ENCODE data around the gene EHD2.
A peak's percentile ranks its signal among the peaks of the same experiment; 100 is the strongest.
"Not testable (repeated sequence)": the region's sequence is repeated elsewhere in the genome, so short reads cannot be mapped to it uniquely, and the experiment has no call there.

EHD2 gene

DNA sequence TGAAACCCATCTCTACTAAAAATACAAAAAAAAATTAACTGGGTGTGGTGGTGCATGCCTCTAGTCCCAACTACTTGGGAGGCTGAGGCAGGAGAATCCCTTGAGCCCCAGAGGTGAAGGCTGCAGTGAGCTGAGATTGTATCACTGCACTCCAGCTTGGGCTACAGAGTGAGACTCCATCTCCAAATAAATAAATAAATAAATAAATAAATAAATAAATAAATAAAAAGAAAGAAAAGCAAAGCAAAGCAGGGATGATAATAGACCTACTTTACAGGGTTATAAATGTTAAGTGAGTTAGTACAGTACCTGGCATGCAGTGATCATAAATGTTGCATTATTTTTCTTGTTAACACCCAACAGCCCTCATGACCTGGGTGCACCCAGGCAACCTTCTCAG, 1.6 kb downstream of the EHD2 start:
- not testable (repeated sequence) for DNase-seq

DNA sequence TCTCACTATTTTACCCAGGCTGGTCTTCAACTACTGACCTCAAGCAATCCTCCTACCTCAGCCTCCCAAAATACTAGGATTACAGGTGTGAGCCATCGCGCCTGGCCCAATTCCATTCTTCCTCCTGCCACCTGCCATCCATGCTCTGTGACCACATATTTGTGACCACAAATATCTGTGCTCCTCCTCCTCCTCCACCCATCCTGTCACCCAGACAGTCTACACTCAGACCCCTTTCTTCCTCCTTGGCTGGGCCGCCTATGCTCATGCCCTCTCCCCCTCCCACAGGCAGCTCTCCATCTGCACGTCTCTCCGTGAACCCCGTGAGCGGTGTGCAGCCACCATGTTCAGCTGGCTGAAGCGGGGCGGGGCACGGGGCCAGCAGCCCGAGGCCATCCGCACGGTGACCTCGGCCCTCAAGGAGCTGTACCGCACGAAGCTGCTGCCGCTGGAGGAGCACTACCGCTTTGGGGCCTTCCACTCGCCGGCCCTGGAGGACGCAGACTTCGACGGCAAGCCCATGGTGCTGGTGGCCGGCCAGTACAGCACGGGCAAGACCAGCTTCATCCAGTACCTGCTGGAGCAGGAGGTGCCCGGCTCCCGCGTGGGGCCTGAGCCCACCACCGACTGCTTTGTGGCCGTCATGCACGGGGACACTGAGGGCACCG, 3.2 kb downstream of the EHD2 start:
- DNase-seq: no peak

DNA sequence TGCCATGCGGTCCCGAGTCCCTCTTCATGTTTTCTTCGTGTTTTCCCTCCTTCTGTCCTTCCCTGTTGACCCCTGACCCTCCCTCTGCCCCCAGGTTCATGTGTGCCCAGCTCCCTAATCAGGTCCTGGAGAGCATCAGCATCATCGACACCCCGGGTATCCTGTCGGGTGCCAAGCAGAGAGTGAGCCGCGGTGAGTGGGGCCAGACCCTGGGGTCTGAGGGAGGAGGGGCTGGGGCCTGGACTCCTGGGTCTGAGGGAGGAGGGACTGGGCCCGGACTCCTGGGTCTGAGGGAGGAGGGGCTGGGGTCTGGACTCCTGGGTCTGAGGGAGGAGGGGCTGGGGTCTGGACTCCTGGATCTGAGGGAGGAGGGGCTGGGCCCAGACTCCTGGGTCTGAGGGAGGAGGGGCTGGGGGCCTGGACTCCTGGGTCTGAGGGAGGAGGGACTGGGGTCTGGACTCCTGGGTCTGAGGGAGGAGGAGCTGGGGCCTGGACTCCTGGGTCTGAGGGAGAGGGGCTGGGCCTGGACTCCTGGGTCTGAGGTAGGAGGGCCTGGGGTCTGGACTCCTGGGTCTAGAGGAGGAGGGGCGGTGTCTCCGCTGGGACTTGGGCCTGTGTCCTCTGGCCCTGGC, 5.3 kb downstream of the EHD2 start:
- not testable (repeated sequence) for DNase-seq

DNA sequence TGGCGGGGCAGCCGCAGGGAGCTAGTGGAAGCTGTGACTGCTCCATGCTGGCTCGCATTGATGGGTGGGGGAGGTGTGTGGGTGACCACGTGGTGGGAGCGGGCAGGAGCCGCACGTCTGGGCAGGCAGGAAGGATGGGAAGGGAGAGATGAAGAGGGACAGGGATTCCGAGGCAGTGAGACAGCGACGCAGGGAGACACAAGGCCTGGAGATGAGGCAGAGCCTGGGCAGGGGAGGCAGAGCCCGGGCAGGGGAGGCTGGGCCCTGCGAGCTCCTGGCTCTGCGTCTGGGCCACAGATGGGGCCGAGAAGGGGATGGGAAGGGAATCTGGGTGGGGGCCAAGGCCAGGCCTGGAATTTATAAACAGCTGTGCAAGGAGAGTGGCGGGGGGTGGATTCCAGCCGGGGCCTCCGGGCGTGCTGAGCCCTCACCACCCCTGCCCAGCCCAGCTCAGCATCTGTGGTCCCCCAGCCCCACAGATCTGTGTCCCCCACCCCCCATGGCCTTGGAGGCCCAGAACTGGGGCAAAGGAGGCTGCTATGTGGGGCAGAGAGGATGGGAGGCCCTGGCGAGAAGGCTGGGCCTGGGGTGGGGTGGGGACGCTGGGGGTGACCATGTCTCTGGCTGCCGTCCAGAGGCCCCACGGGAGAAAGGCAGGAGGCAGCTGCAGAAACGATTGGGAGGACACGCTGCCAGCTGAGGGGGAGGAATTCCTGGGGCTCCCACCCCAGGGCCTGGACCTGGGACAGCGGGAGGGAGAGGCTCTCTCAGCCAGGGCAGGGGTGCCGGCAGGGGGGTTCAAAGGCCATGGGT, 6.0 kb downstream of the EHD2 start:
- no peak for DNase-seq

DNA sequence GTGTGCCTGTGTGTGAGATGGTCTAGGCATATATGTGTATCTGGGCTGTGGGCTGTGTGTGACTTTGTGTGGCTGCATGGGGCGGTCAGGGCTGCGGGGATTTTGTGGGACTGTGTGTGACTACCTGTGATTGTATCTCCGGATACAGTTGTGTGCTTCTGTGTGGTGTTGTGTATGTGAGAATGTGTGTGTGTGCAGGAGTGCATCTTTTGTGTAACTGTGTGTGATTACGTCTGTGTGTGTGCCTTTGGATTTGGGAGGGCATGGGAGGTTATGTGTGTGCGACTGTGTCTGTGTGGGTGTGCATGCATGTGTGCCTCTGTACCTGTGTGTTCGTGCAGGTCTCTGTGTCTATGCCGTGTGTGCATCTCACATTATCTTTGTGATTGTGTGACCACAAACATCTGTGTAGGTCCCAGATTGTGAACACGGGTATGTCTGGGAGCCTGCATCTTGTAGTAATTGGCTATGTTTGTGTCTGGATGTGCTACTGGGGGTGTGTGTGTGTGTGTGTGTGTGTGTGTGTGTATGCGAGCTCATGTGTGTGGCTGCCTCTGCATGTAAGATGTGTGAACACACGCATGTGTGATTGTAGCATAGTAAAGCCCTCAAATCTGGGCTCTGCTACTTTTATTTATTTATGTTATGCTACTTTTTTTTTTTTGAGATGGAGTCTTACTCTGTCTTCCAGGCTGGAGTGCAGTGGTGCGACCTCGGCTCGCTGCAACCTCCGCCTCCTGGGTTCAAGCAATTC, 7.6 kb downstream of the EHD2 start:
- DNase-seq: no peak

DNA sequence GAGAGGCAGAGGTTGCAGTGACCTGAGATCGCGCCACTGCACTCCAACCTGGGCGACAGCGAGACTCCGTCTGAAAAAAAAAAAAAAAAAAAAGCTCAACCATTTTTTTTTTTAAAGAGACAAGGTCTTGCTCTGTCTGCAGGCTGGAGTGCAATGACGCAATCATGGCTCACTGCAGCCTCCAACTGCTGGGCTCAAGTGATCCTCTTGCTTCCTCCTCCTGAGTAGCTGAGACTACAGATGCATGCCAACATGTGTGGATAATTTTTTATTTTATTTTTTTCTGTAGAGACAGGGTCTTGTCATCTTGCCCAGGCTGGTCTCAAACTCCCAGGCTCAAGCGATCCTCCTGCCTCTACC, 10.3 kb downstream of the EHD2 start:
- DNase-seq: peak; percentile 73 to 86 (median 84)

DNA sequence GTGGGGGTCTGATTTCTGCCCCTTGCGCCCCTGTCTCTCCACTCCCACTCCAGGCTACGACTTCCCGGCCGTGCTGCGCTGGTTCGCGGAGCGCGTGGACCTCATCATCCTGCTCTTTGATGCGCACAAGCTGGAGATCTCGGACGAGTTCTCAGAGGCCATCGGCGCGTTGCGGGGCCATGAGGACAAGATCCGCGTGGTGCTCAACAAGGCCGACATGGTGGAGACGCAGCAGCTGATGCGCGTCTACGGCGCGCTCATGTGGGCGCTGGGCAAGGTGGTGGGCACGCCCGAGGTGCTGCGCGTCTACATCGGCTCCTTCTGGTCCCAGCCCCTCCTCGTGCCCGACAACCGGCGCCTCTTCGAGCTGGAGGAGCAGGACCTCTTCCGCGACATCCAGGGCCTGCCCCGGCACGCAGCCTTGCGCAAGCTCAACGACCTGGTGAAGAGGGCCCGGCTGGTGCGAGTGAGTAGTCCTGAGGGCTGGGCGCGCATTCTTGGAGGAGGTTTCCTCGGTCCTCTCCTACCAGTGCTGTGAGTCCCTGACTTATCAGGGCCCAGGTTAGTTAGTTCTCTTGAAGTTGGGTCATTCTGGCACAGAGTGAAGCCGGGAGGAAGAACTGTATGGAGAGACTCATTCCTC, 12.7 kb downstream of the EHD2 start:
- DNase-seq: no peak

DNA sequence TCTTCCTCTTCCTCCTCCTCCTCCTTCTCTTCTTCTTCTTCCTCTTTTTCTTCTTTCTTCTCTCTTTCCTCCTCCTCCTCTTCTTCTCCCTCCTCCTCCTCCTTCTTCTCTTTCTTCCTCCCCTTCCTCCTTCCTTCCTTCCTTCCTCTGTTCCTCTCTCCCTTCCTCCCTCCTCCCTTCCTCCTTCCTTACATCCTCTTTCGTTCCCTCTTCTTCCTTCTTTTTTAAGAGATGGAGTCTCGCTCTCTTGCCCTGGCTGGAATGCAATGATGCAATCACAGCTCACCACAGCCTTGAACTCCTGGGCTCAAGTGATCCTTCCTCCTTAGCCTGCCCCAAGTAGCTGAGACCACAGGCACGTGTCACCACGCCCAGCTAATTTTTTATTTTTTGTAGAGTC, 13.2 kb downstream of the EHD2 start:
- peak in 3 of 4 experiments; percentile 30 to 34 (median 31) for DNase-seq

DNA sequence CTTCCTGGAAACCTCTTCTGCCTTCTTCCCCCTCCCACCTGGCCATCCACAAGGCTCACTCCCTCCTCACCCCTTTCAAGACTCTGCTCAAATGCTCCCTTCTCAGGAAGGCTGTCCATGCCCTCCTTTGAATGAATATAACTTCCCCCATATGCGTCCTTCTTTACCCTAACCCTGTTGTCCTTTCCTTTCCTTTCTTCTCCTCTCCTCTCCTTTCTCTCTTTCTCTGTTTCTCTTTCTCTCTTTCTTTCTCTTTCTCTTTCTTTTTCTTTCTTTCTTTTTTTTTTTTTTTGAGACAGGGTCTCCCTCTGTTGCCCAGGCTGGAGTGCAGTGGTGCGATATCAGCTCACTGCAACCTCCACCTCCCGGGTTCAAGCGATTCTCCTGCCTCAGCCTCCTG, 15.1 kb downstream of the EHD2 start:
- not testable (repeated sequence) for DNase-seq

DNA sequence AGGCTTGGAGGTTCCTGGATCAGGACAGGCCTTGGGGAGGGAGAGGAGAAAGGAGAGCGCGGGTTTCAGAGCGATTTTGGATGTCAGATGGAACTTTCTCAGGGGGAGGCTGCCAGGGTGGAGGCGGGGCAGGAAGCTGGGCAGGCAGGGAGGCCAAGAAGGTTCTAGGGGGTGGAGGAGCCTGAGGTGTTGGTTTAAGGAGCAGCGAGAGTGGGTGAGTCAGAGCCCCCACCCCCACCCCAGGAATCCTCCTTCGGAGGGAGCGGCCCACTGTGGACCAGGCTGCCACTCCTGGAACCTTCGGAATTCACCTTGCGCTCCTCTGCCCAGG, 16.2 kb downstream of the EHD2 start:
- no peak for DNase-seq

DNA sequence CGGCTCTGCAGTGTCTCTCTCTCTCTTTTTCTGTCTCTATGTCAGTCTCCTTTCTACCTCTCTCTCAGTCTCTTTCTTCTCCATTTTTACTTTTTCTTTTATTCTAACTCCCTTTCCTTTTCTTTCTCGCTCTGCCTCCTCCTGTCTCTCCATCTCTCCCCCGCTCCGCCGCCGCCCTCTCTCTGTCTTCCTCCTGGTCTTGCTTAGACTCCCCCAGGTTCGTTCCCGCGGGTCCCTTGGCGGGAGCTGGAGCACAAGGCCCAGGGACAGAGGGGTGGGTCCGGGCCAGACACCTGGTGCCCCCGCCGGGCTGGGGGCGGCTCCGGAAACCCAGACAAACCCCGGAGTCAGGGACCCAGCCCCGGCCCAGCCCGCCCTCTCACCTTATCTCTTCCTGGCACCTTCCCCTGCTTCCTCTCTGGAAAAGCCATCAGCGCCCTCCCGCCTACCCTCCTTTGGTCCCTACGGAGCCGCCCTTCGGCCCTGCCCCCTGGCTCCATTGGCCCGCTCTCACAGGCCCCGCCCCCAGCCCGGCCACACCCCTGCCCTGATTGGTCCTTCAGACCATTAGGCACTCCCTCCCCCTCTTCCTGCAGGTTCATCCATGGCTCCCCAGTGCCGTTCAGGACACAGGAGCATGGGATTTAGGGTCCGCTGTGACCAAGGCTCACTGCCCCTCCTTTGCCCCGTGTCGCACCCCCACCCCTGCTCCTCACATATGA, 16.7 kb downstream of the EHD2 start:
- peak in 1 of 4 experiments; percentile 48 for DNase-seq

DNA sequence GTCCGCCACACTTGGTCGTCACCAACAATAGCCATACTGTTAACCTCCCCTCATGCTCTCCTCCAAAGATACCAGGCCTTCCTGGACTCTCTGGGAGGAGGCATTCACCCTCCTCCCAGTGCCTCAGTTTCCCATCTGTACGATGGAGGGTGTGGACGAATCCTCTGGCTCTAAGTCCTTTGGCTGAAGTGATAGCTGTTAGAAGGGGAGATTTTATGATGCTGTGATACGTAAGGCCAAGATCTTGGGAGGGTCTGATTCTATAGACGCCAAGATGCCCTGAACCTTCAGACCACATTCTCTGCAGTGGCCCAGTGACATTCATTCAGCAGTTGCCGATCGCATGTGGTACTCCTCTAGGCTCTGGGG, 17.3 kb downstream of the EHD2 start:
- DNase-seq: no peak

DNA sequence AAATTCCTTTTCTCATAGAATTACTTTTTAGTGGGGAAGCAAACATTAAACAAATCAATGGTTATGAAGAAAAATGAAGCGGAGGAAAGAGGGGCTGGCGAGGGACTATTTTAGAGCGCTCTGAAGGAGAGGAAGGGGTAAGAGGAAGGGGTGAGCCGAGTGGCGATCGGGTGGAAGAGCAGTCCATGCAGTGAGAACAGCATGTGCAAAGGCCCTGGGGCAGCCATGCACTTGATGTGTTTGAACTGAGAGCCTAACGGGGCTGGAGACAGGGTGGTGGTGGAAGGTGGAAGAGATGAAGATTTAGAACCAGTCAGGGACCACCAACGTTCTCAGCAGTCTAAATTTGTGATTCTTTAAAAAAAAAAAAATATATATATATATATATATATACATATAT, 17.7 kb downstream of the EHD2 start:
- DNase-seq: no peak

DNA sequence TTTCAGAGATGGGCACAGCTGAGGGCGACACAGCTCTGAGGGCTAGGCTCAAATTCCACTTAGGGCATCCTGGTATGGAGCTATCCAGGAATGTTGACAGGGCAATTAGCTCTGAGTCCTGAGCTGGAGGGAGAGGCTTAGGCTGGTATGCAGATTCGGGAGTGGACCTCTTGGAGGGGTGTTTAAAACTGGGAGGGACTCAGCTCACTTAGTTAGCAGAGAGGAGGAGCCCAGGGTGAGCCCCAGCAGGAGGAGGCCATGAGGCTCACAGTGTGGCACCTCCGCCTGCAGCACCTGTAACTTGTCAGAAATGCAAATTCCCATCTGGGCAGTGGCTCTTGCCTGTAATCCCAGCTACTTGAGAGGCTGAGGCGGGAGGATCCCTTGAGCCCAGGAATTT, 21.9 kb downstream of the EHD2 start:
- no peak for DNase-seq

DNA sequence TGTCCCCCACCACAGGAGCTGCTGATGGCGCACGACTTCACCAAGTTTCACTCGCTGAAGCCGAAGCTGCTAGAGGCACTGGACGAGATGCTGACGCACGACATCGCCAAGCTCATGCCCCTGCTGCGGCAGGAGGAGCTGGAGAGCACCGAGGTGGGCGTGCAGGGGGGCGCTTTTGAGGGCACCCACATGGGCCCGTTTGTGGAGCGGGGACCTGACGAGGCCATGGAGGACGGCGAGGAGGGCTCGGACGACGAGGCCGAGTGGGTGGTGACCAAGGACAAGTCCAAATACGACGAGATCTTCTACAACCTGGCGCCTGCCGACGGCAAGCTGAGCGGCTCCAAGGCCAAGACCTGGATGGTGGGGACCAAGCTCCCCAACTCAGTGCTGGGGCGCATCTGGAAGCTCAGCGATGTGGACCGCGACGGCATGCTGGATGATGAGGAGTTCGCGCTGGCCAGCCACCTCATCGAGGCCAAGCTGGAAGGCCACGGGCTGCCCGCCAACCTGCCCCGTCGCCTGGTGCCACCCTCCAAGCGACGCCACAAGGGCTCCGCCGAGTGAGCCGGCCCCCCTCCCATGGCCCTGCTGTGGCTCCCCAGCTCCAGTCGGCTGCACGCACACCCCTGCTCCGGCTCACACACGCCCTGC, 27.8 kb downstream of the EHD2 start:
- DNase-seq: no peak

DNA sequence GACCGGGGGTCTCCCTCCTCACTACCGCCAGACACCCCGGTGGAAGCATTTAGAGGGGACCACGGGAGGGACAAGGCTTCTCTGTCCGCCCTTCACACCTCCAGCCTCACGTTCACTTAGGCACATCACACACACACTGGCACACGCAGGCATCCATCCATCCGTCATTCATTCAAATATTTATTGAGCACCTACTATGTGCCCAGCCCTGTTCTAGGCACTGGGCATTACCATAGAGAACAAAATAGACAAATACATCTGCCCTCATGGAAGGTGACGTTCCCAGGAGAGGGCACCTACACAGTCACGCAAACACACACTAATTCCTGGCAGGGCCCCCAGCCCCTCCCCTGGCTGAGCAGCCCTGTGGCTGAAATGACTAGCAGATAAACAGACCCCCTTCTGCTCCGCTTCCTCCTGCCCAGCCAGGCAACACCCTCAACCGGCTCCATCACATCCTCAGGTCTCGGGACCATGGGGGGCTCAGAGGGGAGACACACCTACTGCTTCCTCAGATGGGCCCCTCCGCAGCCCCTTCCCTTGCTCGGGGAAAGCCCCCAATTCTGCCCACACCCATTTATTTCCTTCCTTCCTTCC, 28.4 kb downstream of the EHD2 start:
- no peak for DNase-seq

DNA sequence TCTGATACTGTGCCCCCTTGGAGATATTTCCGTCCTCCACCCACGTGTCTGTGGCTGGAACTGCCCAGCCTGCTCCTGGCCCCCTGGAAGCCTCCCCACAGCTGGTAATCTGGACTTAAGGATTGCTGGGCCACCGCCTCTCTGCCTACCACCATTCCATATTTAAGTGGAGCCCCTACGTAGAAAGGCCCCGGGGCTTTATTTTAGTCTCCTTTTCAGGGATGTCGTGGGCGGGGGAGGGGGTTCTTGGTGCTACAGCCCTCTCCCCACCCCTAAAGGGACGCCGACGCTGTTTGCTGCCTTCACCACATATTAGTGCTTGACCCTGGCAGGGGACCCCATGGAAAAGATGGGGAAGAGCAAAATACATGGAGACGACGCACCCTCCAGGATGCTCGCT, 29.4 kb downstream of the EHD2 start:
- DNase-seq: no peak

DNA sequence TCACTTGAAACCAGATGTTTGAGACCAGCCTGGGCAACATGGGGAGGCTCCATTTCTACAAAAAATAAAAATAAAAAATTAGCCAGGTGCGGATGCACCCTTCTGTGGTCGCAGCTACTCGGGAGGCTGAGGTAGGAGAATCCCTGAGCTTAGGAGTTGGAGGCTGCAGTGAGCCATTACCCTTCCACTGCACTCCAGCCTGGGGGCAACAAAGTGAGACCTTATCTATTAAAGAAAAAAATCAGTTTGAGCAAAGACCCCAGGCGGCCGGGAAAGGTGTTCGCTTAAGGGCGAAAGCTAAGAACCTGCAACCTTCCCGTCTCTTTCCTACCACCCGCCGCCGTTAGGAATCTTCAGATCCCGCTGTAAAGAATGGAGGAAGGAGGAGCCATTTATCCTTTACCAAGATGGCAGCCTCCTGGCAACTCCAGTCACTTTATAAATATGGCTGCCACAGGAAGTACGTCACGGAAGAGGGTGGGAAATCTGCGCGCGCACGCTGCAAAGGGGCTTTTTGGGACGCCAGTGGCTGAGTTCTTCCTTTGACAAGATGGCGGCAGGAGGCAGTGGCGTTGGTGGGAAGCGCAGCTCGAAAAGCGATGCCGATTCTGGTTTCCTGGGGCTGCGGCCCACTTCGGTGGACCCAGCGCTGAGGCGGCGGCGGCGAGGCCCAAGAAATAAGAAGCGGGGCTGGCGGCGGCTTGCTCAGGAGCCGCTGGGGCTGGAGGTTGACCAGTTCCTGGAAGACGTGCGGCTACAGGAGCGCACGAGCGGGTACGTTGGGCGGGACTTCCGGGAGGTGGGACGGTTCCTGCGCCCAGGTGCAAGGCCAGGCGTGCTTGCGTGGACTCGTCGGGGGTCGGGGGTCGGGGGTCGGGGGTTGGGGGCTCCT, 32.0 kb downstream of the EHD2 start, which contains the start of gene NOP53:
TSS of gene NOP53 (plus strand) at position 537 of the 892 bp plus-strand sequence. CDS start at position 551, 14 bp downstream.
- DNase-seq: peak; percentile 97 to 99 (median 98)

DNA sequence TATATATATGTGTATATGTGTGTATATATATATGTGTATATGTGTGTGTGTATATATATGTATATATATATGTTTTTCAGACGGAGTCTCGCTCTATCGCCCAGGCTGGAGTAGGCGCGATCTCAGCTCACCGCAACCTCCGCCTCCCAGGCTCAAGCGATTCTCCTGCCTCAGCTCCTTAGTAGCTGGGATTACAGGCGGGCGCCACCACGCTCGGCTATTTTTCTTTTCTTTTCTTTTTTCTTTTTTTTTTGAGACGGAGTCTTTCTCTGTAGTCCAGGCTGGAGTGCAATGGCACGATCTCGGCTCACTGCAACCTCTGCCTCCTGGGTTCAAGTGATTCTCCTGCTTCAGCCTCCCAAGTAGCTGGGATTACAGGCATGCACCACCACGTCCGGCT, 32.9 kb downstream of the EHD2 start:
- not testable (repeated sequence) for DNase-seq

DNA sequence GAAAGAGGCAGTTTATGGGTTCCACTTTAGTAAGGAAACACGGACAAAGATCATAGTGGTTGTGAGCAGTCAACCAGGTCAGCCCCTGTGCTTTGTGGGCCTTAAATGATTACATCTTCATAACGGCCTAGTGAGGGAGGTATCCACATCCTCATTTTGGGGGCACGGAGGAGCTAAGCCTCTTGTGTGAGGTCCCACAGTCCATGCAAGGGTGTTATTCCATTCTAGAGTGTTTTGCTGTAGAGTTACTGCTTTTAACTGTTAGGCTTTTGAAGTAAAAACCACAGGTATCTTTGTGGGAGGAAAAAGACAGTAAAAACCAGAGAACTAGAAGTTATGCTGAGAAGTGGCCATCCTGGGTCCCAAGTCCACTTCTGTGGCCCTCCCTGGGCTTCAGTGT, 36.1 kb downstream of the EHD2 start:
- DNase-seq: no peak

All from suppressor macrophage (primary cell).